SK-N-MC (cell line): ENCODE measurements around the gene GFOD2.

ENCODE experiments used
- DNase-seq: peaks from one replicate; pipeline ENCODE4 v3.0.0-alpha.2; 2011; ENCODE audit warnings: low read depth, low spot score
- H3K27ac ChIP-seq: fragments of 200-600 bp; sonication (generic); 2 replicates; pipeline ENCODE4 v1.5.1; 2016; ENCODE audit warnings: mixed run types
- H3K36me3 ChIP-seq: fragments of 200-600 bp; sonication (generic); 2 replicates; pipeline ENCODE4 v1.6.1; 2017; ENCODE audit warnings: antibody characterized with exemption, low read length, mixed read lengths; ENCODE audit not compliant: insufficient read depth
- H3K4me3 ChIP-seq: fragments of 200-600 bp; sonication (generic); 2 replicates; pipeline ENCODE4 v1.5.1; 2016
- H3K9ac ChIP-seq: fragments of 200-600 bp; sonication (generic); 2 replicates; pipeline ENCODE4 v1.8.0; 2017; ENCODE audit warnings: mixed run types, mixed read lengths; ENCODE audit not compliant: insufficient read length
- H3K9me3 ChIP-seq: fragments of 200-600 bp; sonication (generic); 2 replicates; pipeline ENCODE4 v1.6.1; 2017; ENCODE audit warnings: low read depth, mild to moderate bottlenecking, antibody characterized with exemption, low read length, moderate library complexity, mixed read lengths
- EZH2 ChIP-seq: fragments of 200-600 bp; sonication (generic); IDR thresholded peaks from one replicate; pipeline ENCODE4 v1.6.1; 2017; ENCODE audit warnings: antibody characterized with exemption
- FOXP2 ChIP-seq: optimal IDR thresholded peaks from 2 replicates; pipeline ENCODE3; 2011; ENCODE audit warnings: mild to moderate bottlenecking, moderate library complexity; ENCODE audit not compliant: insufficient read depth; ENCODE audit errors: extremely low read length, control extremely low read depth
- POLR2AphosphoS5 ChIP-seq: IDR thresholded peaks from 2 replicates; pipeline ENCODE4 v1.6.1; 2012; ENCODE audit warnings: mild to moderate bottlenecking, low read depth, low read length, borderline replicate concordance

GFOD2 gene

GRCh38 chr16:67661101-67661761, 57.9 kb downstream of the GFOD2 start:
- peak overlapping the region; percentile 85 for H3K4me3 ChIP-seq

DNA sequence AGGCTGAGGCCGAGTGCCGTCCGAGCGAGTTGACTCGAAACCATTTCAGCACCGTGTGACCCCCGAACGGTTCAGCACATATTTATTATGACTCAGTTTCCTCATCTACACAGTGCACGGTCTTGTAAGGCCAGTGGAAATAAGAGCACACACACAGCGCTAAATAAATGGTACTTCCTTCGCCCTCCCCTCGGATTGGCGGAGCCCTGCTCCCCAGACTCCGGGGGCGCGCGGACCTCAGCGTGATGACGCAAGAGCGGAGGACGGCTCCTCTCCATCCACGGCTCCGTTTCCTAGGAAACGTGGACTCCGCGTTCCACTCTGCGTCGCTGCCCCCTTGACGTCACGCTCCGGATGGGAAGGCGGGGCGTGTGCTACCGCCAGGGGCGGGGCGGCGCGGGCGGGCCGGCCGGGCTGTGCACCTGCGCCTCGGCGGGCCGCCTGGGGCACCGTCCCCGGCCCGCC, 58.5 kb downstream of the GFOD2 start, which contains the start of gene PARD6A:
Gene PARD6A, plus strand, starts transcription at position 397 of the 465 bp plus-strand sequence. CDS start 79 bp downstream, outside the sequence.
- DNase-seq: no peak
- Histone ChIP-seq H3K27ac (no peak within 1 kb of the TSS), H3K36me3 (no peaks in the 10 kb centered on the region), H3K9me3 (no peaks in the 10 kb centered on the region), H3K4me3 (peak within 1 kb of the TSS; percentile 85), H3K9ac (peak within 1 kb of the TSS; percentile 66)
- TF ChIP-seq POLR2AphosphoS5: no peak
- peak; percentile 15 for TF ChIP-seq FOXP2

More at GRCh38 chr16:67661101-67661761, 57.9 kb downstream of the GFOD2 start:
- Histone ChIP-seq H3K9ac (no peak overlapping the region), H3K36me3 (no peaks in the 10 kb centered on the region), H3K27ac (no peak overlapping the region), H3K9me3 (no peaks in the 10 kb centered on the region)
- no peak for DNase-seq
- no peak for TF ChIP-seq FOXP2
- TF ChIP-seq POLR2AphosphoS5: no peak
- TF ChIP-seq EZH2: no peak

- Histone ChIP-seq H3K9ac (peak within 1 kb of the TSS; percentile 66), H3K9me3 (no peaks in the 10 kb centered on the region), H3K27ac (no peak within 1 kb of the TSS), H3K4me3 (peak within 1 kb of the TSS; percentile 85), H3K36me3 (no peaks in the 10 kb centered on the region)
- TF ChIP-seq POLR2AphosphoS5 (peak; percentile 77), EZH2 (no peak)
- DNase-seq: no peak
Measured at GRCh38 chr16:67659675-67660563, 59.2 kb downstream of the GFOD2 start, which contains the start of gene ACD. Gene ACD, minus strand, starts transcription at chr16:67660260. Its CDS starts 40 bp downstream, at chr16:67660220.

DNA sequence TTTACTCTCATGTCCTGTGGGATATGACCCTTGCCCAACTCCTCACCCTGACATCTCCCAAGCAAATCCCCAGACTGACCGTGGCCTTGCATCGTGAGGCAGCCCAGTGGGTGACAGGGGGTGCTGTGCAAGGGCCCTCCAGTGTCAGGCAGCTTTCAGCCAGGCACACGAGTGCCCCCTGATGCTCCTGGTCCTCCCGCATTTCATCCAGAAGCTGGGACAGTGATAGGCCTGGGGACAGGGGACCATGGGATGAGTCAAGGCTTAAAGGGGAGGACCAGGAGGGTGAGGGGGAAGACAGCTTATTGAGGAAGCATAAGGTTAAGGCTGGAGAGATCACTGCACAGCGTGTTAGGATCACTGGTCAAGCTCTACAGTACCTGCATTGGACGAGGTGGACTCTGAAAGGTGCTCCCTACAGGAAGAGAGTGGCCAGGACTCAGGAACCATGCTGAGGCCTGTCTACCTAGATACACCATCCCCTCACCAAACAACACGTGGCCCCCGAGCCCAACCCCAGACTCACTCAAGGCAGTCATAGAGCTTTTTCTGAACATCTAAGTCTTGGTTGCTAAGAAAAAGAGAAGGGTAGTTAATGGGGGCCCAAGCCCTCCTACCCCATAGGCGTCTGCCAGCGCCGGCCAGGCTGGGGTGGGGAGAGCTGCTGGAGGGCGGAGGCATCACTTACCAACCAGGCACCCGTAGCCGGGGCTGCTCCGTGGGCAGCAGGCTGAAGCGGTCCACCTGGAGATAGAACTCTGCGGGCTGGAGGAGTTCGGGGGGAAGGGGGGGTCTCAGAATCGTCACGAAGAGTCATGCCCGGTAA, 60.1 kb downstream of the GFOD2 start:
- Histone ChIP-seq H3K4me3 (peak overlapping the region; percentile 85), H3K36me3 (no peaks in the 10 kb centered on the region), H3K27ac (no peak overlapping the region), H3K9ac (no peak overlapping the region), H3K9me3 (no peaks in the 10 kb centered on the region)
- no peak for DNase-seq
- TF ChIP-seq POLR2AphosphoS5: no peak
- TF ChIP-seq EZH2: no peak
- no peak for TF ChIP-seq FOXP2

DNA sequence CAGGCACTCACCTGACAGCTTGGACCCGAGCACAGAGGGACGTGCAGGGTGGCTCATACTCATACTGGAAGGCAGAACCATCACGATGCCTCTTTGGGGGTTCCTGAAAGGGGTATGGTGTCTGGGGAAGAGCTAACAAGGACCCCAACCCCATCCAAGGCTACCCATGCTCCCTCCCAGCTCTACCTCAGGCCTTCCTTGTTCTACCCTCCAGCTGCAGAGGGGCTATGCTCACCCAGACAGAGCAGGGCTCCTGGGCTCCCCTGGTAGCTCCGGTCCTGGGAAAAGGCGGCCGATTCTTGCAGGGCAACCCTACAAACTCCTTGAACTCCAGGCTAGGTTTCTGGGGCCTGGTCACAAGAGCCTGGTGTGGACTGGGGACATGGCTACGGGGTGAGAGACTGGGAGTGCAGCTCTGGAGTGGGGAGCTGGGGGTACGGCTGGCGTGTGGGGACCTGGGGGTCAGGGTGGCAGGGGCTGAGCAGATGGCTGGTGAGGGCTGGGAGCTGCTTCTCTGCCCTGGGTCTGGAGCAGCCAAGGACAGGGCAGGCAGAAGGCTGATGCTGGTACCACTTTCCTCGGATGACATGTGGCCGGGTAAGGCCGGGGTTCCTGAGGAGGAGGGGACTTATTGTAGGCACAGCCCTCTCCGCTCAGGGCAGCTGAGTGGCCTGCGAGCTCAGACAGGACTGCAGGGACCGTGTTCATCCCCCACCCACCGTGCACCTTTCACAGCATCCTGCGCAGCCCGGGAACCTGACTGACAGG, 61.2 kb downstream of the GFOD2 start:
- H3K9me3 ChIP-seq: no peaks in the 10 kb centered on the region
- no peak for DNase-seq
- no peak overlapping the region for H3K27ac ChIP-seq
- no peaks in the 10 kb centered on the region for H3K36me3 ChIP-seq
- TF ChIP-seq POLR2AphosphoS5 (no peak), EZH2 (no peak), FOXP2 (no peak)
- H3K4me3 ChIP-seq: no peak overlapping the region
- H3K9ac ChIP-seq: no peak overlapping the region

DNA sequence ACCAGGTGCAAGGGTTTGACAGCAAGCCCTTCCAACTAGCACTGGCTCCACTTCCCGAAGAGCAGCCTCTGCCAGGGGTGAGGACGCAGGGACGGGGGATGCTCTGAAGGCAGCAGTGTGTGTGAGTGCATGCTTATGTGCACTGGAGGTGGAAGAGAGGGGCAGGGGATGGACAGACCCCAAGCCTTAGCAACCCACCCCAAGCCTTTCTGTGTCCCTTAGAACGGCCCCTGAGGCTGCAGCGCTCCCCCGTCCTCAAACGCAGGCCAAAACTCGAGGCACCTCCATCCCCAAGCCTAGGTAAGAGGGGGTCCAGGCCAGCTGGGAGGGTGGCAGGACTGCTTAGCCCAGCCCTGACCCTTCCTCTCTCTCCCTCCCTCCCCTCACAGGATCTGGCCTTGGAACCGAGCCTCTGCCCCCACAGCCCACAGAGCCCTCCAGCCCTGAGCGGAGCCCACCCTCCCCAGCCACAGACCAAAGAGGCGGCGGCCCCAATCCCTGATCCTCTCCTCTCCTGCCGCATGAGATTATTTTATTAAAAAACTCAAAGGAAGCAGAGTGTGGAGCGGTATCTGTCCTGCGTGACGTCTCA, 62.0 kb downstream of the GFOD2 start:
- Histone ChIP-seq H3K4me3 (no peak overlapping the region), H3K27ac (no peak overlapping the region), H3K9ac (no peak overlapping the region), H3K36me3 (no peaks in the 10 kb centered on the region), H3K9me3 (no peaks in the 10 kb centered on the region)
- no peak for DNase-seq
- no peak for TF ChIP-seq EZH2
- TF ChIP-seq POLR2AphosphoS5: no peak
- no peak for TF ChIP-seq FOXP2

GRCh38 chr16:67656344-67657016, 62.6 kb downstream of the GFOD2 start:
- Histone ChIP-seq H3K27ac (no peak overlapping the region), H3K36me3 (no peaks in the 10 kb centered on the region)

More at GRCh38 chr16:67656344-67657016, 62.6 kb downstream of the GFOD2 start:
- Histone ChIP-seq H3K4me3 (no peak overlapping the region), H3K9me3 (no peaks in the 10 kb centered on the region), H3K9ac (no peak overlapping the region)
- TF ChIP-seq FOXP2 (no peak), EZH2 (no peak), POLR2AphosphoS5 (no peak)
- no peak for DNase-seq
